Panc1 (cell line): ENCODE data around the gene ZFYVE28. TPM values are rescaled to one million over a fixed set of nuclear protein-coding genes. Genes with fewer than 3 reads are reported as not detected.

ENCODE experiments used
- ATAC-seq: fragments of 200-7000 bp; cut with Tn5 transposase; 2 replicates; pipeline ENCODE4 v1.9.1; 2020; ENCODE audit warnings: mild to moderate bottlenecking, moderate library complexity
- BruUV-seq: library from RNA; stranded (reverse); fragments of 400-500 nt; replicated peaks from 2 replicates; lab custom pipeline; 2021; lab: Mats Ljungman, UMichigan
- CTCF ChIA-PET: fragments of 300-600 bp; sonication (Branson Sonifier 250); formaldehyde crosslinking; loops from one replicate; lab custom pipeline; 2022; ENCODE audit warnings: antibody characterized with exemption; lab: Charles Lee
- POLR2A ChIA-PET: fragments of 300-600 bp; sonication (Branson Sonifier 250); formaldehyde crosslinking; loops from one replicate; lab custom pipeline; 2022; ENCODE audit warnings: antibody characterized with exemption; lab: Charles Lee
- DNase-seq: peaks from one replicate; pipeline ENCODE4 v3.0.0-alpha.2; 2010; ENCODE audit warnings: low read depth, low spot score
- H3K27ac ChIP-seq: 2 replicates; pipeline ENCODE4 v1.5.1; 2011; ENCODE audit warnings: mild to moderate bottlenecking, low read length, inconsistent platforms
- H3K27me3 ChIP-seq: fragments of 200-500 bp; sonication (Bioruptor generic); 2 replicates; pipeline ENCODE4 v1.6.0; 2014; ENCODE audit warnings: low read length, inconsistent platforms; ENCODE audit not compliant: control insufficient read depth, insufficient read depth
- H3K36me3 ChIP-seq: fragments of 200-500 bp; sonication (Bioruptor generic); 2 replicates; pipeline ENCODE4 v1.5.1; 2014; ENCODE audit warnings: inconsistent platforms, mild to moderate bottlenecking, low read length, moderate library complexity; ENCODE audit not compliant: control insufficient read depth, insufficient read depth
- H3K4me1 ChIP-seq: 2 replicates; pipeline ENCODE4 v1.5.1; 2011; ENCODE audit warnings: inconsistent platforms, mild to moderate bottlenecking, low read length, moderate library complexity; ENCODE audit not compliant: control insufficient read depth, insufficient read depth
- H3K4me3 ChIP-seq, 2 experiments: 2 replicates each; pipeline ENCODE4 v1.5.1; 2011 to 2012; ENCODE audit warnings: low read depth in 2 of 2, low read length in 2 of 2, mild to moderate bottlenecking in 2 of 2, inconsistent platforms in 1 of 2, moderate library complexity in 1 of 2
- H3K9me3 ChIP-seq: fragments of 200-500 bp; sonication (Bioruptor generic); 2 replicates; pipeline ENCODE4 v1.5.1; 2014; ENCODE audit warnings: low read depth, mild to moderate bottlenecking, inconsistent platforms, low read length, moderate library complexity; ENCODE audit not compliant: control insufficient read depth, insufficient read depth
- POLR2AphosphoS5 ChIP-seq: IDR thresholded peaks from 2 replicates; pipeline ENCODE4 v1.6.1; 2012; ENCODE audit warnings: mild to moderate bottlenecking, low read depth, low read length, moderate library complexity
- SIN3A ChIP-seq: IDR thresholded peaks from 2 replicates; pipeline ENCODE4 v1.6.1; 2012; ENCODE audit warnings: low read depth, mild to moderate bottlenecking, low read length, moderate library complexity, borderline replicate concordance; ENCODE audit not compliant: insufficient read depth
- TCF7L2 ChIP-seq: IDR thresholded peaks from 2 replicates; pipeline ENCODE4 v1.6.1; 2011; ENCODE audit warnings: mild to moderate bottlenecking, low read depth, low read length, inconsistent platforms
- in situ Hi-C: cut with HindIII; loops from 2 replicates; pipeline ENCODE4 v1.10.0; 2016; ENCODE audit warnings: low sequenced_read_pairs, low pct_unique_long_range_greater_than_20kb
- intact Hi-C: fragments of 100-400 bp; cut with micrococcal nuclease; formaldehyde crosslinking; loops from one replicate; pipeline ENCODE4 v1.10.0; 2022; ENCODE audit not compliant: unreplicated experiment
- total RNA-seq: library from RNA; stranded (reverse); gene quantifications from one replicate; pipeline ENCODE4 v1.2.1, GENCODE V29; 2021; ENCODE audit not compliant: unreplicated experiment
- TF ChIP-seq, protein P1 (sequence below): fragments of 450-650 bp; IDR thresholded peaks from 2 replicates; pipeline ENCODE4 v1.5.1; 2017; ENCODE audit warnings: mild to moderate bottlenecking
- TF ChIP-seq, protein P2 (sequence below), 2 experiments: IDR thresholded peaks; 2 replicates each; pipeline ENCODE4 v1.6.1; 2011 to 2012; ENCODE audit warnings: low read depth in 2 of 2, control low read depth in 1 of 2, low read length in 1 of 2, mild to moderate bottlenecking in 1 of 2, moderate library complexity in 1 of 2; ENCODE audit not compliant: insufficient read depth in 1 of 2

Gene ZFYVE28
- total RNA-seq, 1 experiment from 2014 or later: 11.9 TPM

DNA sequence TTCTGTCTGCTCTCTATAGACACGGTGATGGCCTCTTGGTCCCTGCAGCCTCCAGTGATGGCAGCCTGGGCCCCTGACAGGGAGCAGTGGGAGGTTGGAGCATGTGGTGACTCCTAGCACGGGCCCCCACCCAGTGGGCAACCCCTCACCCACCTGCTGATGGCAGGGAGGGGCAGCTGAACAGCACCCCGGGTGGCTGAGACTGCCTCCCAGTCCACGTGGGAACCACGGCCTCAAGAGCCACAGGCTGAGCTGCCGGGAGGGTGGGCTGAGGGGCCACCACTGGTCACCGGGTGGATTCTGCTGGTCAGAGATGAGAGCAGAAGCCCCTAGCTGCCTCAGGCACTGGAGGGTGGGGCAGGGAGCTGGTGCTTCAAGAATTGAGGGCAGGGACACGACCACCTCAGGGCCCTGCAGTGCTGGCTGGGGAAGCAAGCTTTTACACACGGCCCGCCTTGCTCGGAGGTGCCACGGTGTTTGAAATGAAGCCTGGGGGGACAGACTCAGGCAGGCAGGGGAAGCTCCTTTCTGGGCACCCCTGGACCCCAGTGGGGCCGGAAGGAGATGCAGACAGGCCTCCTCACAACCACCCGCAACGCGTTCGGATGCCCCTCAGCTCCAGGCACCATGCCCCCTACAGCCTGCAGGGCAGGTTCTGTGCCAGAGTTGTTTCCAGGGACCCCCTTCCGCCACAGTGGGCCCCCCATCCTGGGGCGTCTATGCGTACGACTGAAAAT is 170.2 kb downstream of the ZFYVE28 start:
- in situ Hi-C loops: no loop called here
- intact Hi-C loops: no loop called here
- TF ChIP-seq POLR2AphosphoS5 (no peak), SIN3A (no peak), TCF7L2 (no peak)
- TF ChIP-seq, protein P1, sequence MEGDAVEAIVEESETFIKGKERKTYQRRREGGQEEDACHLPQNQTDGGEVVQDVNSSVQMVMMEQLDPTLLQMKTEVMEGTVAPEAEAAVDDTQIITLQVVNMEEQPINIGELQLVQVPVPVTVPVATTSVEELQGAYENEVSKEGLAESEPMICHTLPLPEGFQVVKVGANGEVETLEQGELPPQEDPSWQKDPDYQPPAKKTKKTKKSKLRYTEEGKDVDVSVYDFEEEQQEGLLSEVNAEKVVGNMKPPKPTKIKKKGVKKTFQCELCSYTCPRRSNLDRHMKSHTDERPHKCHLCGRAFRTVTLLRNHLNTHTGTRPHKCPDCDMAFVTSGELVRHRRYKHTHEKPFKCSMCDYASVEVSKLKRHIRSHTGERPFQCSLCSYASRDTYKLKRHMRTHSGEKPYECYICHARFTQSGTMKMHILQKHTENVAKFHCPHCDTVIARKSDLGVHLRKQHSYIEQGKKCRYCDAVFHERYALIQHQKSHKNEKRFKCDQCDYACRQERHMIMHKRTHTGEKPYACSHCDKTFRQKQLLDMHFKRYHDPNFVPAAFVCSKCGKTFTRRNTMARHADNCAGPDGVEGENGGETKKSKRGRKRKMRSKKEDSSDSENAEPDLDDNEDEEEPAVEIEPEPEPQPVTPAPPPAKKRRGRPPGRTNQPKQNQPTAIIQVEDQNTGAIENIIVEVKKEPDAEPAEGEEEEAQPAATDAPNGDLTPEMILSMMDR: no peak
- TF ChIP-seq, protein P2, sequence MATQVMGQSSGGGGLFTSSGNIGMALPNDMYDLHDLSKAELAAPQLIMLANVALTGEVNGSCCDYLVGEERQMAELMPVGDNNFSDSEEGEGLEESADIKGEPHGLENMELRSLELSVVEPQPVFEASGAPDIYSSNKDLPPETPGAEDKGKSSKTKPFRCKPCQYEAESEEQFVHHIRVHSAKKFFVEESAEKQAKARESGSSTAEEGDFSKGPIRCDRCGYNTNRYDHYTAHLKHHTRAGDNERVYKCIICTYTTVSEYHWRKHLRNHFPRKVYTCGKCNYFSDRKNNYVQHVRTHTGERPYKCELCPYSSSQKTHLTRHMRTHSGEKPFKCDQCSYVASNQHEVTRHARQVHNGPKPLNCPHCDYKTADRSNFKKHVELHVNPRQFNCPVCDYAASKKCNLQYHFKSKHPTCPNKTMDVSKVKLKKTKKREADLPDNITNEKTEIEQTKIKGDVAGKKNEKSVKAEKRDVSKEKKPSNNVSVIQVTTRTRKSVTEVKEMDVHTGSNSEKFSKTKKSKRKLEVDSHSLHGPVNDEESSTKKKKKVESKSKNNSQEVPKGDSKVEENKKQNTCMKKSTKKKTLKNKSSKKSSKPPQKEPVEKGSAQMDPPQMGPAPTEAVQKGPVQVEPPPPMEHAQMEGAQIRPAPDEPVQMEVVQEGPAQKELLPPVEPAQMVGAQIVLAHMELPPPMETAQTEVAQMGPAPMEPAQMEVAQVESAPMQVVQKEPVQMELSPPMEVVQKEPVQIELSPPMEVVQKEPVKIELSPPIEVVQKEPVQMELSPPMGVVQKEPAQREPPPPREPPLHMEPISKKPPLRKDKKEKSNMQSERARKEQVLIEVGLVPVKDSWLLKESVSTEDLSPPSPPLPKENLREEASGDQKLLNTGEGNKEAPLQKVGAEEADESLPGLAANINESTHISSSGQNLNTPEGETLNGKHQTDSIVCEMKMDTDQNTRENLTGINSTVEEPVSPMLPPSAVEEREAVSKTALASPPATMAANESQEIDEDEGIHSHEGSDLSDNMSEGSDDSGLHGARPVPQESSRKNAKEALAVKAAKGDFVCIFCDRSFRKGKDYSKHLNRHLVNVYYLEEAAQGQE (IDR thresholded peaks at IDR 0.05; ENCODE audit: insufficient read depth in 1 of 2, low read depth in 2 of 2, low read length in 1 of 2): no peak
- ChIA-PET CTCF (no interaction called here), POLR2A (no interaction called here)
- H3K27ac ChIP-seq: no peak overlapping the region
- H3K27me3 ChIP-seq: no peaks in the 10 kb centered on the region
- ATAC-seq: no peak; the same call in 1 of the 2 replicates
- H3K4me1 ChIP-seq: peaks cover 6% of the 10 kb centered on the region
- BruUV-seq: no TSS peak
- no peaks in the 10 kb centered on the region for H3K36me3 ChIP-seq
- H3K4me3 ChIP-seq: no peak overlapping the region
- no peak for DNase-seq
- H3K9me3 ChIP-seq: no peaks in the 10 kb centered on the region

DNA sequence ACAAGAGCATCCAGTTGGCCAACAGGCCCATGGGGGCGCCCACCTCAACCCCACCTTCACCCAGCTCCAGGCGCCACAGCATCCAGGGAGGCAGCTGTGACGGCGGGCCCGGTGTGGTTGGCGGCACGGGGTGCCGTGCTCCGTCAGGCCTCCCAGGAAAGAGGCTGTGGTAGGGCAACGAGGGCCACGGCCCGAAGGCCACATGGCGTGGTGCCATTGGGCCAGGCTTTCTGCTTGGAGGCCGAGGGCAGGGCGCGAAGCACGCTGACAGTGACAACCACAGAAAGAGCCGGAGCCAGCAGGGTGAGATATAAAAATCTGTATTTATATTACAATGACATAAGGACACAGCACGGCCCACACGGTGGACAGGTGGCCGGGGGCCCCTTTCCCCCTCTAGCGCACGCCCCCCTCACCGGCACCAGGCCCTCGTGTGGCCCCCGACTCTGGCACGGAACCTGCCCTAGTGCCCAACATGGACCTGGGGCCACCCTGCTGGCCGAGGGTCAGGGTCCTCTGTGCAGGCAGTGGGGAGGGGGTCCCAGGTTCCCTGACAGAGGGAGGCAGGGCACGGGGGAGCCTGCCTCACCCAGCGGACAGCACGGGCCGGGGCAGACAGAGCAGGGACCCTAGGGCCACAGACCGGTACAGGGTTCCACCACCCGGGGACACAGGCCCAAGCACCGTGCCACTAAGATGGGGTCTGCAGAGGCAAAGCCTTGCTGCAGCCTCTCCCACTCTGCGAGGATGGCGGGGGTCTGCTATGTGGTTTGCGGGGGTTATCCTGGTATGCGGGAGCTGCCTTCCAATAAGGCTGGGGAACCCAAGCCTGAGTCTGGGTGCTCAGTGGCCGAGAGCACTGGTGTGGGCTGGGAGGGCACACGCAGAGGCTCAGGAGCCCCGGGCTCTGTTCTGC is 171.1 kb downstream of the ZFYVE28 start:
- ChIA-PET POLR2A (no interaction called here), CTCF (no interaction called here)
- no peaks in the 10 kb centered on the region for H3K36me3 ChIP-seq
- H3K27ac ChIP-seq: no peak overlapping the region
- BruUV-seq: no TSS peak
- no peaks in the 10 kb centered on the region for H3K27me3 ChIP-seq
- no peaks in the 10 kb centered on the region for H3K9me3 ChIP-seq
- H3K4me1 ChIP-seq: peaks cover 6% of the 10 kb centered on the region
- no peak for DNase-seq
- no peak overlapping the region for H3K4me3 ChIP-seq
- no peak for TF ChIP-seq POLR2AphosphoS5
- TF ChIP-seq, protein P1: no peak
- TF ChIP-seq SIN3A: no peak
- TF ChIP-seq, protein P2 (IDR thresholded peaks at IDR 0.05; ENCODE audit: insufficient read depth in 1 of 2, low read depth in 2 of 2, low read length in 1 of 2): no peak
- TF ChIP-seq TCF7L2: no peak
- in situ Hi-C loops (no loop called here), intact Hi-C loops (no loop called here)
- ATAC-seq: no peak
